HepG2 (cell line): Measurements from ENCODE around the gene DSCAML1. TPM values are rescaled to one million over a fixed set of nuclear protein-coding genes. Genes with fewer than 3 reads are reported as not detected.
A peak's percentile ranks its signal among the peaks of the same experiment; 100 is the strongest.

ENCODE experiments used
- ATAC-seq: fragments of 200-7000 bp; cut with Tn5 transposase; 3 replicates; pipeline ENCODE4 v1.9.1; 2020; ENCODE audit warnings: mild to moderate bottlenecking, moderate library complexity
- BruUV-seq: library from RNA; stranded (reverse); fragments of 400-500 nt; replicated peaks from 2 replicates; lab custom pipeline; 2021; lab: Mats Ljungman, UMichigan
- CTCF ChIA-PET: fragments of 300-600 bp; formaldehyde crosslinking; extraction: SDS; loops from one replicate; lab custom pipeline; 2021; ENCODE audit warnings: low total read pairs, inconsistent platforms, low intra/inter-chr PET ratio; lab: Yijun Ruan, JAX
- POLR2A ChIA-PET: fragments of 350-600 bp; sonication (Branson Sonifier 250); formaldehyde crosslinking; loops from one replicate; lab custom pipeline; 2020; ENCODE audit warnings: antibody characterized with exemption, inconsistent platforms; lab: Yijun Ruan, JAX
- DNase-seq: peaks from one replicate; pipeline ENCODE4 v3.0.0-alpha.2; 2015; ENCODE audit warnings: low spot score
- FAIRE-seq: peaks from 3 replicates; lab custom pipeline; 2011; peaks lifted over from hg19 to GRCh38; lab: Jason Lieb, UNC
- H2AFZ ChIP-seq: one replicate; pipeline ENCODE4 v1.6.1; 2011; ENCODE audit warnings: low read length, inconsistent platforms
- H3K27ac ChIP-seq: fragments of 300-600 bp; 3 replicates; pipeline ENCODE4 v1.8.0; 2011; ENCODE audit warnings: mixed run types, mild to moderate bottlenecking, mixed read lengths, low read length, inconsistent platforms; ENCODE audit not compliant: insufficient read depth; ENCODE audit errors: extremely low read length
- H3K27me3 ChIP-seq, 2 experiments: fragments of 200-600 bp in 1 of 2; 2 replicates in 1 of 2; 3 replicates in 1 of 2; pipeline versions ENCODE4 v1.6.0 to v1.8.0; 2011; ENCODE audit warnings: low read length in 2 of 2, mild to moderate bottlenecking in 2 of 2, moderate library complexity in 2 of 2, inconsistent platforms in 1 of 2; ENCODE audit not compliant: insufficient read depth in 2 of 2, control insufficient read depth in 1 of 2
- H3K36me3 ChIP-seq, 2 experiments: fragments of 200-600 bp in 1 of 2; replicated peaks in 1 of 2; 2 replicates in 1 of 2; 3 replicates in 1 of 2; pipeline versions ENCODE4 v1.5.1 to v1.8.0; 2011; ENCODE audit warnings: low read length in 2 of 2, inconsistent platforms in 1 of 2; ENCODE audit not compliant: insufficient read depth in 2 of 2, control insufficient read depth in 1 of 2
- H3K4me1 ChIP-seq: 2 replicates; pipeline ENCODE4 v1.5.1; 2012; ENCODE audit warnings: low read length, inconsistent platforms; ENCODE audit not compliant: insufficient read depth
- H3K4me2 ChIP-seq: 2 replicates; pipeline ENCODE4 v1.6.0; 2011; ENCODE audit warnings: low read depth, low read length, inconsistent platforms
- H3K4me3 ChIP-seq, 3 experiments: fragments of 200-600 bp in 1 of 3; sonication (generic), shearing (Covaris generic) in 1 of 3; replicated peaks in 1 of 3; 2 replicates each; pipeline ENCODE4 v1.5.1; 2011 to 2016; ENCODE audit warnings: low read length in 3 of 3, inconsistent platforms in 2 of 3, low read depth in 2 of 3, mild to moderate bottlenecking in 2 of 3, control low read depth in 1 of 3, mixed read lengths in 1 of 3; ENCODE audit not compliant: insufficient read depth in 1 of 3
- H3K79me2 ChIP-seq: one replicate; pipeline ENCODE4 v1.6.1; 2011; ENCODE audit warnings: low read length, inconsistent platforms; ENCODE audit not compliant: insufficient read depth
- H3K9ac ChIP-seq: 2 replicates; pipeline ENCODE4 v1.6.0; 2011; ENCODE audit warnings: mild to moderate bottlenecking, low read depth, low read length, inconsistent platforms; ENCODE audit not compliant: insufficient read depth
- H3K9me3 ChIP-seq: 2 replicates; pipeline ENCODE4 v1.5.1; 2012; ENCODE audit warnings: mild to moderate bottlenecking, low read length
- H4K20me1 ChIP-seq: 2 replicates; pipeline ENCODE4 v1.6.0; 2011; ENCODE audit warnings: inconsistent platforms, mild to moderate bottlenecking, low read length, moderate library complexity; ENCODE audit not compliant: insufficient read depth
- AGO1 ChIP-seq: fragments of 200-400 bp; formaldehyde crosslinking; IDR thresholded peaks from 2 replicates; pipeline ENCODE4 v1.6.1; 2017; ENCODE audit warnings: mild to moderate bottlenecking, low read depth, low read length, moderate library complexity; ENCODE audit not compliant: poor library complexity, severe bottlenecking
- BRD4 ChIP-seq: sonication (generic); formaldehyde crosslinking; IDR thresholded peaks from 2 replicates; pipeline ENCODE4 v1.4.0; 2020; ENCODE audit warnings: missing genetic modification reagents
- CBFB ChIP-seq: sonication (generic); formaldehyde crosslinking; IDR thresholded peaks from 2 replicates; pipeline ENCODE4 v1.4.0; 2020; ENCODE audit warnings: missing genetic modification reagents
- CEBPB ChIP-seq: IDR thresholded peaks from 2 replicates; pipeline ENCODE4 v1.6.1; 2011; ENCODE audit warnings: low read depth, low read length, improper control_type of control experiment, borderline replicate concordance
- RFX5 ChIP-seq: IDR thresholded peaks from 2 replicates; pipeline ENCODE4 v1.6.1; 2011; ENCODE audit warnings: low read depth, low read length, improper control_type of control experiment
- TAF15 ChIP-seq: fragments of 200-400 bp; formaldehyde crosslinking; IDR thresholded peaks from one replicate; pipeline ENCODE4 v1.6.1; 2018; ENCODE audit warnings: mild to moderate bottlenecking, low read depth, low read length; ENCODE audit not compliant: poor library complexity, severe bottlenecking
- TARDBP ChIP-seq: sonication (generic); formaldehyde crosslinking; IDR thresholded peaks from 2 replicates; pipeline ENCODE4 v1.8.0; 2022; ENCODE audit warnings: mild to moderate bottlenecking, missing genetic modification reagents
- TRIM22 ChIP-seq: fragments of 450-650 bp; IDR thresholded peaks from 2 replicates; pipeline ENCODE4 v1.6.1; 2017
- YEATS4 ChIP-seq: sonication (generic); formaldehyde crosslinking; IDR thresholded peaks from 2 replicates; pipeline ENCODE4 v1.4.0; 2020; ENCODE audit warnings: missing genetic modification reagents, borderline replicate concordance
- ZFP36 ChIP-seq: fragments of 150-350 bp; IDR thresholded peaks from 2 replicates; pipeline ENCODE4 v1.6.1; 2018; ENCODE audit warnings: borderline replicate concordance, low read length, low read depth; ENCODE audit not compliant: partially characterized antibody
- ZNF333 ChIP-seq: sonication (generic); formaldehyde crosslinking; IDR thresholded peaks from 2 replicates; pipeline ENCODE4 v1.4.0; 2020; ENCODE audit warnings: mild to moderate bottlenecking, missing genetic modification reagents, borderline replicate concordance
- ZNF629 ChIP-seq: sonication (generic); formaldehyde crosslinking; conservative IDR thresholded peaks from 2 replicates; pipeline ENCODE4 v1.5.0; 2020; ENCODE audit warnings: missing genetic modification reagents
- WGBS: methylation state at CpG from one replicate; pipeline ENCODE4 v1.1.6; 2017; ENCODE audit warnings: low lambda C conversion rate; 5-methylcytosine and 5-hydroxymethylcytosine counted together
- in situ Hi-C: cut with HindIII; loops from 2 replicates; pipeline ENCODE4 v1.10.0; 2017; ENCODE audit warnings: low pct_unique_long_range_greater_than_20kb; ENCODE audit not compliant: extremely low pct_ligation_motif_present
- intact Hi-C: fragments of 100-400 bp; cut with micrococcal nuclease; formaldehyde crosslinking; loops from one replicate; pipeline ENCODE4 v1.10.0; 2022; ENCODE audit not compliant: unreplicated experiment
- polyA plus RNA-seq, 8 experiments: library from polyadenylated mRNA; depleted of rRNA in 3 of 8; stranded (reverse) in 7 of 8; unstranded in 1 of 8; fragments of >200 nt; fragmentation: Illumina TruSeq in 4 of 8; extraction: Trizol in 4 of 8; gene quantifications; 2 replicates each; pipeline versions ENCODE4 v1.2.1 to v1.2.3, GENCODE V29; 2011 to 2016; ENCODE audit warnings: low read depth in 4 of 8, missing spikeins in 1 of 8, mixed read lengths in 1 of 8; ENCODE audit not compliant: insufficient read depth in 1 of 8
- total RNA-seq, 5 experiments: library from RNA; depleted of rRNA; stranded (reverse); fragments of >200 nt; fragmentation: Illumina TruSeq; extraction: Trizol; gene quantifications; 2 replicates each; pipeline ENCODE4 v1.2.3, GENCODE V29; 2016; ENCODE audit warnings: low read depth in 1 of 5
- TF ChIP-seq, protein P1 (sequence below): fragments of 450-650 bp; IDR thresholded peaks from 2 replicates; pipeline ENCODE4 v1.6.1; 2016

The DSCAML1 gene
- total and polyA plus RNA-seq, 2 of the 13 experiments (the other 11 are each of a cell fraction or from before 2014, with no cell fraction given), result 0.29 to 0.40 TPM

GRCh38 chr11:117442869-117443239, 354.2 kb downstream of the DSCAML1 start:
- POLR2A ChIA-PET, result no interaction called here
- intact Hi-C loops, result loop anchor here (1.0 kb wide), 1 partner anchor 374 kb away; no protein-coding TSS in a partner anchor
- no peak for ATAC-seq

DNA sequence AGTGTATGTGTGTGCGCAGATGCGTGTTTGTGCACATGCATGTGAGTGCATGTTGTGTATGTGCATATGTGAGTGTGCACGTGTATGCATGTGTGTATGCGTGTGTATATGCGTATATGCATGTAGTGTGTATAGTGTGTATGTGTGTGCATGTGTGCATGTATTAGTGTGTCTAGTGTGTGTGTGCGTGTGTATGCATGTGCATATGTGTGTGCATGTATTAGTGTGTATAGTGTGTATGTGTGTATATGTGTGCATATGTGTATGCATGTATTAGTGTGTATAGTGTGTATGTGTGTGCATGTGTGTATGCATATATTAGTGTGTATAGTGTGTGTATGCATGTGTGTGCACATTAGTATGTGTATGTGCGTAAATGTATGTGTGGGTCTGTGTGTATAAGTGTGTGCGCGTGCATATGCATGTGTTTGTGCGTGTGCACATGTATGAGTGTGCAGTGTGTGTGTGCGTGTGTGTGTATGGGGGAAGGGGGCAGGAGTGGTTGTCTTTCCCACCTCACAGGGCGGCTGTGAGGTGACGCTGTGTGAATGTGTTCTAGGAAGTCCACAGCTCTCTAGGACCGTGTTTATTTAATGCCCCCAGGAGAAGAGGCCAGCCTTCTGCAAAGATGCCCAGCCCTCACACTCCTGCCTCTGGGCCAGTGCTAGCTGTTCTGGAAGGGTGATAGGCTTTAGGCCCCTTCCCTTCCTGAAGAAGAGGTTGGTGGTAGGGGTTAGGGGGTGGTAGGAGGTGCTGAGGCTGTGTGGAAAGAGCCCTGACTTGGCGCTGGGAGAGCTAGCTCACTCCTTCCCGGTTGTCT, 354.8 kb downstream of the DSCAML1 start:
- CTCF ChIA-PET, result no interaction called here
- intact Hi-C loops, result no loop called here
- no peak for FAIRE-seq
- no peak for TF ChIP-seq BRD4 (CRISPR knock-in tag)
- TF ChIP-seq, protein P1, sequence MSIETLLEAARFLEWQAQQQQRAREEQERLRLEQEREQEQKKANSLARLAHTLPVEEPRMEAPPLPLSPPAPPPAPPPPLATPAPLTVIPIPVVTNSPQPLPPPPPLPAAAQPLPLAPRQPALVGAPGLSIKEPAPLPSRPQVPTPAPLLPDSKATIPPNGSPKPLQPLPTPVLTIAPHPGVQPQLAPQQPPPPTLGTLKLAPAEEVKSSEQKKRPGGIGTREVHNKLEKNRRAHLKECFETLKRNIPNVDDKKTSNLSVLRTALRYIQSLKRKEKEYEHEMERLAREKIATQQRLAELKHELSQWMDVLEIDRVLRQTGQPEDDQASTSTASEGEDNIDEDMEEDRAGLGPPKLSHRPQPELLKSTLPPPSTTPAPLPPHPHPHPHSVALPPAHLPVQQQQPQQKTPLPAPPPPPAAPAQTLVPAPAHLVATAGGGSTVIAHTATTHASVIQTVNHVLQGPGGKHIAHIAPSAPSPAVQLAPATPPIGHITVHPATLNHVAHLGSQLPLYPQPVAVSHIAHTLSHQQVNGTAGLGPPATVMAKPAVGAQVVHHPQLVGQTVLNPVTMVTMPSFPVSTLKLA, result peak; percentile 54
- TF ChIP-seq ZNF333, result no peak
- TF ChIP-seq ZFP36, result no peak
- 0 out of 2 replicates have a peak, but pooled peaks have one; percentile 24 for TF ChIP-seq TRIM22

More at GRCh38 chr11:117442869-117443239, 354.2 kb downstream of the DSCAML1 start:
- in situ Hi-C loops, result loop anchor here (5.0 to 25.0 kb wide), 2 partner anchors 364 to 494 kb away; partner anchors contain the start of gene TMPRSS13
- Histone ChIP-seq H3K4me3 (no peak overlapping the region), H3K9ac (no peak overlapping the region), H3K79me2 (no peaks in the 10 kb centered on the region), H3K27me3 (peaks cover 2 to 32% of the 10 kb centered on the region in 2 experiments; a peak in 3 of 5 replicates), H3K4me2 (no peak overlapping the region), H4K20me1 (no peaks in the 10 kb centered on the region), H3K36me3 (no peaks in the 10 kb centered on the region), H2AFZ (no peak overlapping the region), H3K9me3 (no peaks in the 10 kb centered on the region), H3K4me1 (no peaks in the 10 kb centered on the region), H3K27ac (no peak overlapping the region)
- CTCF ChIA-PET, result interaction anchor here (0.6 to 1.6 kb wide), 4 partner anchors 179 to 376 kb away, joined by 3 to 9 read pairs (median 4); no protein-coding TSS in a partner anchor
- 54% methylated on average over 9 of the region's 12 CpGs for WGBS
- FAIRE-seq (no peak), DNase-seq (no peak)
- TF ChIP-seq RFX5 (no peak), TAF15 (no peak), CEBPB (no peak), CBFB (CRISPR knock-in tag) (no peak), ZNF629 (CRISPR knock-in tag) (peak; percentile 37; the same call in 1 of the 2 replicates), YEATS4 (no peak), TARDBP (CRISPR knock-in tag) (no peak), AGO1 (peak; percentile 19)
- no TSS peak for BruUV-seq

More for the DNA sequence above, 354.8 kb downstream of the DSCAML1 start:
- no peak overlapping the region for H3K4me3 ChIP-seq
- H3K27me3 ChIP-seq, result peaks cover 2 to 32% of the 10 kb centered on the region in 2 experiments; a peak in 3 of 5 replicates
- in situ Hi-C loops, result loop anchor here (5.0 to 25.0 kb wide), 2 partner anchors 365 to 495 kb away; partner anchors contain the start of gene TMPRSS13
- no peak for ATAC-seq
- no peak for DNase-seq
- H3K79me2 ChIP-seq, result no peaks in the 10 kb centered on the region
- no peak overlapping the region for H2AFZ ChIP-seq
- no peak overlapping the region for H3K27ac ChIP-seq
- no peaks in the 10 kb centered on the region for H3K36me3 ChIP-seq
- BruUV-seq, result no TSS peak
- no peak overlapping the region for H3K4me2 ChIP-seq
- H3K9ac ChIP-seq, result no peak overlapping the region
- H3K4me1 ChIP-seq, result no peaks in the 10 kb centered on the region
- no peaks in the 10 kb centered on the region for H3K9me3 ChIP-seq
- WGBS, result 71% methylated on average over 15 of the region's 16 CpGs
- POLR2A ChIA-PET, result no interaction called here
- H4K20me1 ChIP-seq, result no peaks in the 10 kb centered on the region
